LNCaP clone FGC (cell line): ENCODE results near the gene DOCK2.

Experiments
- DNase-seq: peaks from one replicate; pipeline ENCODE4 v3.0.0-alpha.2; 2011; ENCODE audit warnings: low read depth
- H3K4me3 ChIP-seq: 2 replicates; pipeline ENCODE4 v1.5.1; 2011; ENCODE audit warnings: mild to moderate bottlenecking, low read depth, low read length, control low read depth
- TF ChIP-seq, protein P1 (sequence below): IDR thresholded peaks from 2 replicates; pipeline ENCODE4 v1.5.1; 2012; ENCODE audit warnings: mild to moderate bottlenecking; ENCODE audit not compliant: control insufficient read depth, insufficient read depth; ENCODE audit errors: extremely low read depth

The DOCK2 gene

DNA sequence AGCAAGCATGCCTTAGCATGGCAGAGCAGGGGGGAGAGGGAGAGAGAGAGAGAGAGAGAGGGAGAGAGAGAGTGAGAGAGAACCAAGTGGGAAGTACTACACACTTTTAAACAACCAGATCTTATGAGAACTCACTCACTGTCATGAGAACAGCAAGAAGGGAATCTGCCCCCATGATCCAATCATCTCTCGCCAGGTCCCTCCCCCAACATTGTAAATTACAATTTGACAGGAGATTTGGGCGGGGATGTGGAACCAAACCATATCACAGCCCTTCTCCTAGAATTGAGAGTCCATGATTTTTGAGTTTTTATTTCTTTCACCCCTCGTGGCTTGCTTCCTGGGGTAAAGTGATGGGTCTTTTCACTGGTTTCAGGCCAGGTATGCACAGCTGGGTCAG, 98.8 kb downstream of the DOCK2 start:
- no peak overlapping the region for H3K4me3 ChIP-seq
- TF ChIP-seq, protein P1, sequence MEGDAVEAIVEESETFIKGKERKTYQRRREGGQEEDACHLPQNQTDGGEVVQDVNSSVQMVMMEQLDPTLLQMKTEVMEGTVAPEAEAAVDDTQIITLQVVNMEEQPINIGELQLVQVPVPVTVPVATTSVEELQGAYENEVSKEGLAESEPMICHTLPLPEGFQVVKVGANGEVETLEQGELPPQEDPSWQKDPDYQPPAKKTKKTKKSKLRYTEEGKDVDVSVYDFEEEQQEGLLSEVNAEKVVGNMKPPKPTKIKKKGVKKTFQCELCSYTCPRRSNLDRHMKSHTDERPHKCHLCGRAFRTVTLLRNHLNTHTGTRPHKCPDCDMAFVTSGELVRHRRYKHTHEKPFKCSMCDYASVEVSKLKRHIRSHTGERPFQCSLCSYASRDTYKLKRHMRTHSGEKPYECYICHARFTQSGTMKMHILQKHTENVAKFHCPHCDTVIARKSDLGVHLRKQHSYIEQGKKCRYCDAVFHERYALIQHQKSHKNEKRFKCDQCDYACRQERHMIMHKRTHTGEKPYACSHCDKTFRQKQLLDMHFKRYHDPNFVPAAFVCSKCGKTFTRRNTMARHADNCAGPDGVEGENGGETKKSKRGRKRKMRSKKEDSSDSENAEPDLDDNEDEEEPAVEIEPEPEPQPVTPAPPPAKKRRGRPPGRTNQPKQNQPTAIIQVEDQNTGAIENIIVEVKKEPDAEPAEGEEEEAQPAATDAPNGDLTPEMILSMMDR: no peak
- DNase-seq: no peak

DNA sequence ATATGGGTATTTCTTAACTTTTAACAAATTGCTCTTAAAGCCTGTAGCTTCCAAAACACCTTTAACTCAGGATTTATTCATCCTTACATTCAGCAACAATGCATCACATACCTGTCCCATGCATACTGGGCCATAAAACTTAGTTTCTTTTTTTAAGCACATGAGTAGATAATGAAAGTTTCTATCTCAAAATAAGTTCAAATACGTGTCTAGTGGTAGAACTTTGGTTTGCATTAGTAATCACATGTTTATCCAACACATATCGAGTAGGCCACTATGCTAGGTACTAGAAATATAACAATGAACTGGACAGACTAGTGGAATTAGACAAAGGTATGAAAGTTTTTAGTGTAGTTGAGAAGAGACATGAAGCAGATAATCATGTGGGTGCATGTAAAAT, 99.6 kb downstream of the DOCK2 start:
- TF ChIP-seq, protein P1: no peak
- no peak overlapping the region for H3K4me3 ChIP-seq
- DNase-seq: no peak

DNA sequence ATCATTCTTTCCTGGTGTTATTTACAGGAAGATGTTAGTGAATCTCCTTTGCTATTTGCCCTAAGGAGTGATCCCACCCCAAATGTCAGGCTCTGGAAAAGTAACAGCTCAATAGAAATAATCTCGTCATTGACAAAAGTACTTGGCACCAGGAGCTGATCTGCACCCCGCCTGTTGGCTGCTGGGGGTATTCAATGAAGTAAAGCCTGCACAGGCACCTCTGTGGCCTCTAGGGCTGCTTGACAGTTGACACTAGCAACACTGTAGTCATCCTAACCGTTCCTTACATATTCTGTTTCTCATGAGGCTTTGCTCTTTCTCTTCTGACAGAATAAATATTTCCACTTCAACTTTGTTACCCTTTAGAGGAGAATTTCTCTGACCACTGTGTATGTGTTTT, 103.4 kb downstream of the DOCK2 start:
- DNase-seq: no peak
- no peak overlapping the region for H3K4me3 ChIP-seq
- TF ChIP-seq, protein P1: no peak

DNA sequence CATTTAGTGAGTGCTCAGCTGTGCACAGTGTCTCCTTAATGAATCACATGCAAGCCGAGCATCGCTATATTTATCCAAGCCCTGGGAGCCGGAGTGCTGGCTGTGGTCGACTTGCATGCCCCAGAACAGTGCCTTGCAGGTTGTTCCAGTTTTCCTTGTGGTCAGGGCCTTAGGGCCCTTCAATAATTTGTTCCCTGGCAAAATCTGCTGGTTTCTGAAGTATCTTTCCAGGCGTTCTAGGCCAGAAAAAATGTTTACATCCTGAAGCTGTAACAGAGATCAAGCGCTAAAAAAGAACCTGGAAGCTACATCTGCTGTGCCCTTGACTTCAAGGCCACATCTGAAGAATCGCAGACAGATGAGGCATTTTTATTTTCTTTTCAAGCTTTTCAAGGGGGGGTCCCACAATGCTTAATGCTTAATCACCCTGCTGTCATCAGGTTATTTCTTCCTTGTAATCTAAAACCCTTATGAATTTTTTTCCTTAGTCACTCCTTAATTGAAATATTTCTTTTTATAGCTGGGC, 105.8 kb downstream of the DOCK2 start:
- no peak for DNase-seq
- H3K4me3 ChIP-seq: no peak overlapping the region
- TF ChIP-seq, protein P1: no peak

DNA sequence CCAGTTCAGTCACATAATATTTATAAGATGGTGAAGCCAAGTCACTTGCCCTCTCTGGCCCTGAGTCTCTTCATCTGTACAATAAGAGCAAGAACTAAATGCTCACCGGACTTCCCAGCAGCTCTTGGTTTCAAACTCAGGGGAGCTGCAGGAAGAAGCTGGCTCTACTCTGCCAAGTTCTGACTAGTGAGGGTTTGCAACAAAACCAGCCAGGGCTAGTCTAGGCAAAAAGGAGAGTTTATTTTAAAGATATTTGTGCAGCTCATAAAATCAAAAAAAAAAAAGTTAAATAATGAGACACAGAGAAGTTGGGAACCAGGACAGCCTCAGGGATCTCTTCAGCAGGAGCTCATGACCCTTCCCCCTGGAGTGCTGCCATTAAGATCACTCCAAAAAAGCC, 107.3 kb downstream of the DOCK2 start:
- no peak for DNase-seq
- TF ChIP-seq, protein P1: no peak
- no peak overlapping the region for H3K4me3 ChIP-seq

DNA sequence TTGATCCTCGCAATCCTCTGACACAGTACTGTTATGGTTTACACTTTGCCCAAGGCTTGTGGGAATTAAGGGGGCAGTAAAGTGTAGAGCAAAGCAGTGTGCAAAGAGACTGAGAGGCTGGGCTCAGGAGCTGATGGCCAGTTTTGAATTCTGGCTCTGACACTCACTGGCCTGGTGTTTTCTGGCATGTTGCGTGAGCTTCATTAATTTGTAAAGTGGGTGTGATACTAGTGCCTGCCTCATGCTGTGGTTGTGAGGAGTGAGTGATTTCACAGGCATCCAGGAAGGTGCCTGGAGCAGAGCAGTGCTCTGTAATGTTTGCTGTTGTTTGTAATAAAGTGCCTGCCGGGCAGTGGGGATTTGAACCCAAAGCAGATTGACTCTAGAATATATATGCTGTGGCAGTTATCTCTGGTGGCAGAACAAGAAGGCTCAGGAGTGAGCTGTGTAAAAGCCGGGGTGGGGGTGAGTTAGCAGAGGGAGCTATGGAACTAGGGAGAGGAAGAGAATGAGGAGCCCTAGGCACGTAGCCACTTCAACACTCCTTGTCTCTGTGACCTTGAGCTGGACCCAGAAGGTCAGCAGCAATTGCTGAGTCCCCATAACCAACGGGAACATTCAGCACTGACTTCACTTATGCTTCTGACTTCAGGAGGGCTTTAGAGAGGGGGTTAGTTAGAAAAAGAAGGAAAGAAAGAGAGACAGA, 108.5 kb downstream of the DOCK2 start:
- H3K4me3 ChIP-seq: no peak overlapping the region
- TF ChIP-seq, protein P1: no peak
- DNase-seq: no peak
